ENCODE data around the gene IL22RA2.
A peak's percentile ranks its signal among the peaks of the same experiment; 100 is the strongest.

Gene IL22RA2

GRCh38 chr6:137165375-137166246 is 7.8 kb downstream of the IL22RA2 start:
- DNase-seq, result peak; percentile 49

- DNase-seq, result no peak
Measured at GRCh38 chr6:137163732-137164318, 9.6 kb downstream of the IL22RA2 start.

GRCh38 chr6:137162692-137163306 is 10.6 kb downstream of the IL22RA2 start:
- DNase-seq, result no peak

GRCh38 chr6:137161949-137162348 is 11.5 kb downstream of the IL22RA2 start:
- no peak for DNase-seq

GRCh38 chr6:137160763-137161162 is 12.7 kb downstream of the IL22RA2 start:
- no peak for DNase-seq

- no peak for DNase-seq
Measured at GRCh38 chr6:137159912-137160311, 13.5 kb downstream of the IL22RA2 start.

- no peak for DNase-seq
Measured at GRCh38 chr6:137157601-137158000, 15.8 kb downstream of the IL22RA2 start.

- no peak for DNase-seq
Measured at GRCh38 chr6:137156650-137157049, 16.8 kb downstream of the IL22RA2 start.

GRCh38 chr6:137155830-137156229 is 17.6 kb downstream of the IL22RA2 start:
- peak; percentile 4 for DNase-seq

GRCh38 chr6:137150072-137150471 is 23.4 kb downstream of the IL22RA2 start:
- DNase-seq, result no peak

GRCh38 chr6:137149035-137149393 is 24.4 kb downstream of the IL22RA2 start:
- no peak for DNase-seq

GRCh38 chr6:137148306-137149034 is 25.0 kb downstream of the IL22RA2 start:
- no peak for DNase-seq

GRCh38 chr6:137147195-137147594 is 26.2 kb downstream of the IL22RA2 start:
- no peak for DNase-seq

- DNase-seq, result no peak
Measured at GRCh38 chr6:137146206-137146605, 27.2 kb downstream of the IL22RA2 start.

GRCh38 chr6:137145421-137145820 is 28.0 kb downstream of the IL22RA2 start:
- no peak for DNase-seq

GRCh38 chr6:137136065-137136464 is 37.4 kb downstream of the IL22RA2 start:
- DNase-seq, result no peak

GRCh38 chr6:137134483-137134882 is 39.0 kb downstream of the IL22RA2 start:
- DNase-seq, result no peak

- DNase-seq, result no peak
Measured at GRCh38 chr6:137133122-137133521, 40.3 kb downstream of the IL22RA2 start.

- no peak for DNase-seq
Measured at GRCh38 chr6:137126875-137127485, 46.5 kb downstream of the IL22RA2 start.

GRCh38 chr6:137123078-137123477 is 50.4 kb downstream of the IL22RA2 start:
- DNase-seq, result no peak

- DNase-seq, result no peak
Measured at GRCh38 chr6:137122612-137123011, 50.8 kb downstream of the IL22RA2 start.

GRCh38 chr6:137121401-137121997 is 51.9 kb downstream of the IL22RA2 start:
- DNase-seq, result no peak
